NCI-H146 treated with DMSO at 0.1 percent for 48 hours (cell line): ENCODE data around the gene JAM3.

Source experiments
- DNase-seq: peaks from one replicate; lab custom pipeline; 2025; ENCODE audit not compliant: unreplicated experiment; lab: John Stamatoyannopoulos, UW

Gene JAM3

GRCh38 chr11:134038897-134039470 is 29.9 kb upstream of the JAM3 start:
- no peak for DNase-seq

GRCh38 chr11:134039726-134040385 is 29.0 kb upstream of the JAM3 start:
- DNase-seq: no peak

GRCh38 chr11:134040386-134041302 is 28.2 kb upstream of the JAM3 start:
- no peak for DNase-seq

- no peak for DNase-seq
Measured at GRCh38 chr11:134041349-134041748, 27.5 kb upstream of the JAM3 start.

GRCh38 chr11:134041791-134042696 is 26.8 kb upstream of the JAM3 start:
- DNase-seq: no peak

GRCh38 chr11:134043821-134044420 is 25.0 kb upstream of the JAM3 start:
- DNase-seq: no peak

GRCh38 chr11:134044514-134045284 is 24.2 kb upstream of the JAM3 start:
- DNase-seq: no peak

GRCh38 chr11:134045799-134046635 is 22.9 kb upstream of the JAM3 start:
- peak; percentile 33 for DNase-seq

GRCh38 chr11:134046681-134047449 is 22.0 kb upstream of the JAM3 start:
- no peak for DNase-seq

GRCh38 chr11:134047586-134047999 is 21.3 kb upstream of the JAM3 start:
- no peak for DNase-seq

- DNase-seq: no peak
Measured at GRCh38 chr11:134048028-134048427, 20.8 kb upstream of the JAM3 start.

GRCh38 chr11:134049303-134049702 is 19.6 kb upstream of the JAM3 start:
- peak; percentile 29 for DNase-seq

GRCh38 chr11:134050541-134051383 is 18.1 kb upstream of the JAM3 start:
- DNase-seq: peak; percentile 92

GRCh38 chr11:134052395-134052987 is 16.4 kb upstream of the JAM3 start:
- DNase-seq: no peak

- DNase-seq: no peak
Measured at GRCh38 chr11:134052988-134053945, 15.6 kb upstream of the JAM3 start.

- DNase-seq: no peak
Measured at GRCh38 chr11:134055029-134055428, 13.8 kb upstream of the JAM3 start.
